Pons (tissue), 1 donor: Measurements from ENCODE around the gene CPNE1.

ENCODE experiments used
- DNase-seq: peaks from one replicate; pipeline ENCODE4 v3.0.0-alpha.2; 2016; ENCODE audit warnings: low spot score

The CPNE1 gene

DNA sequence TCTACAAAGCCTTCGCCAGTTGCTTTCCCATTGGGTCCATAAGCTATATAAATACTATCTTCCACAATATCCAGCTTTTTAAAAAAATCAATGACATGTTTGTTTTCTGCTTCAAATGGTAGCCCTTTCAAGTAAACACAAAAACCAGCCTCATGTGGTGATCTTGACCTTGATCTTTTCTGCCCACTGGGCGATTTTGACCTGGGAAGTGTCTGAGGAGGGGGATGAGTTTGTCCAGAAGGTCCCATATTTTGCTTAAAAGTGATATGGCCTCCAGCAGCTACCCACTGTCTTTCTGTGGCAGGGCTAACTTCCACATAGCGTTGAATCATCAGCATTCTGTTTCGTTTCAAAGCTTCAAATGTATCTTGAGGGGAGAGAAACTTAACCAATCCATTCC lies 10.8 kb downstream of the CPNE1 start:
- DNase-seq = no peak

DNA sequence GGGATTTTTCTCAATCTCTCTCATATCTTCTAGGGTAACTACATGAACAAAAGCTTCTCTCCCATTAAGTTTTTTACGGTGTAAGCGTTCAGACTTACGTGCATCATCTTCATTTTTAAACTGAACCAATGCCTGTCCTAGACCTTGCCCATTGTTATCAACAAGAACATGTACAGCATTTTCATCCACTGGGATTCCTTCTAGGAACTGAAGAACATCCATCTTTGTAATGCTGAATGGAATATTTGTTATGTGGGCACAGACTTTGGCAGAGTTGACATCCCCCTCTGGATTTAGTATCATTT lies 11.3 kb downstream of the CPNE1 start:
- DNase-seq = no peak

- DNase-seq = no peak
These were observed 11.9 kb downstream of the CPNE1 start for GRCh38 chr20:35652641-35653429.

- DNase-seq = no peak
These were observed 12.7 kb downstream of the CPNE1 start for GRCh38 chr20:35651958-35652357.

DNA sequence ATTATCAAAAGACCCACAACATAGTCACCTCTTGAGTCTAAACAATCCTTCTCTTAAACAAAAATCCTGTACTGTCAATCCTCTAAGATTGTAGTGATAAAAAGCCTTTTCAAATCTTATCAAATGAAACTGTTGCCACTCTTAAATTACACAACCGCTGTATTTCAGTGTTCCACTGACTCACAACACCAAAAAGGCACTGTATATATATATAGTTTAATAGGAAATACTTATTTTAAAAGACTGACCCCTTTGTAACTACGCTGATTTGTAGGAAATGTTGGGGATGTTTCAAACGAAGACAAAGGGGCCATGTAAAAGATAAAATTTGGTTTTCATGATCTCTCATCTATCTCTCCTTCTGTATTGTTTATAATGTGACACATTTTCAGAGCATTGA lies 14.1 kb downstream of the CPNE1 start:
- DNase-seq = no peak

DNA sequence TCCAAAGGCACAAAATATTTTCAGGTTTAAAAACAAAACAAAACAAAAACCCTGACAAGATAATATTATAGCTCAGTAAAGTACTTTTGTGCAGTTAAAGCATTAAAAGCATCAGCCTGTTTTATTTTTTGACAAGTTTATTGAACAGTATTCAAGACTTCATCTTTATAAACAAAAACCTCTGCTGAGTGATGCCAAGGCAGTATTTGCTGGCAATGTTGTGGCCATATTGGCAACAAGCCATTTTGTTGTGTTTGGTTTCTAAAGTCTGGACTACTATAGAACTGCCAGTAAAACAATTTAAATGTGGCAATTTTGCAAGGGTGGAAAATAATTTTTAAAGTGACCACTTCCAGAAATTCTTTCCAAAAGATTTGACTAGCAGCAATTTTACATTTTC lies 15.9 kb downstream of the CPNE1 start:
- DNase-seq = peak; percentile 15

DNA sequence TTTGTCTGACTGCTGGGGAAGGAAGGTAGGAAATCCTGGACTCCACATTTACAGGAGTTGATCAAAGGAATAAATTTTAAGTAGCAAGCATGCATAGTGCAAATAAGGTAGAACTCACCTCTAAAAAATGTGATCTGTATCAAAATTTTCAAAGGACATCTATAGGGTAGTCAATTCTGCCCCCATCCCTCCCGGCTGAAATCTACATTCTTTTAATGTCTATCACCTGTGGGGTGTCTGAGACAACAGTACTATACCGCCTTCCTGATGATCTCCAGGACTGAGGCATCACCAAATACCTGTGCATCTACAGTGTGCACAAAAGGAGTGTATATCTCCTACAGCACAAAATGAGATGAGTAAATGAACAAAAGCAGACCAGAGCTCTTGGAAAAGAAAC lies 19.9 kb downstream of the CPNE1 start:
- no peak for DNase-seq

GRCh38 chr20:35643045-35643444 lies 21.7 kb downstream of the CPNE1 start:
- DNase-seq = no peak

DNA sequence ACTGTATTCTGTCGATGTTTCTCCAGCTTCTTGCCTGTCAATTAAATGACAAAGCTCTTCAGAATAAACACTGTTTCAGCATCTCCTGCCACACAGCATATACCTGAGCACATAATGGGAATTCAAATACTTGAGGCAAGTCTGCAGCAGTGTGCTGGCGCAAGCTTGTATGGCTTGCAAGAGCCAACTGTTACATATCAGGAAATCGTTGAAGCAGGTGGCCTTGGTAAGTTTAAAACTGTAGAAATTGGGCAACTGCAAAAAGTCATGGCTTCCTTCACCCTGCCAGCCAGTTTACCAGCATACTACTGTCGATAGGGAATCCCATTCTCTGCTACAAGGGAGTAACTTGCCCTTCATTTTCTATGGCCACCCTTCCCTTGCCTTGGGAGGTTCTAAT lies 23.0 kb downstream of the CPNE1 start:
- no peak for DNase-seq

DNA sequence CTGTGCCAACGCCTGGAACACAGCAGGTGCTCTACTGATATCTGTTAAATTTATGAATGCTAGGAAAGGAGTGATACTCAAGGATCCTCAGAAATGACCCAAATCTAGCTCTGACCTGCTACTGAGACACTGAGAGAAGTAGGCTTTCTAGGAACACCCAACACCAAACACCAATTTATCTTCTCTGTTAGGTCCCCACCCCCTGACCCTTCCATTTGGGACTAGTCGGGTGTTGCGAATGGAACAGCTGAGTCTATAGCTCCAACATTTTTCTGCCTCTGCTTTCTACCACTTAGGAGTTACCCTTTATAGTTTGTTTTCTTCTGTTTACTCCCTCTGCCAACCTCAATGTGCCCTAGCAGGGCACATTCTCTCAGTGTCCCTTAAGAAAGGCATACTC lies 24.0 kb downstream of the CPNE1 start:
- DNase-seq = no peak

GRCh38 chr20:35638751-35639150 lies 25.9 kb downstream of the CPNE1 start:
- DNase-seq = no peak

DNA sequence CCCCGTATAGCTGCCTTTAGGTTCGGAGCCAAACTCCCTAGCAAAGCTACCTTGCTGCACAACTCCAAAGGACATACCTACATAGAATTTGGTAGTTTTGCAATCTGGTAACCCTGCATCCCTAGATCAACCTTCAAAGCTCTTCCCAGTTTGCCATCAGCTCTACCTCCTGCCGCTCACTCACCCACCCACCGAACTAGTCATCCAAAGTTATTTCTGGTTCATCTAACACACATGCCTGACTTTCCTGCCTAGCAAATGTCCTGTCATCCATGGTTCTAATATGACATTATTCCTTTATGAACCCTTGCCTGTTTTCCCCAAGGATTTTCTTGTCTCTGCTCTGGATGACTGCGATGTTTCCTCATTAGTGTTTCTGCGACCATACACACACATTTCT lies 27.4 kb downstream of the CPNE1 start:
- DNase-seq = no peak

GRCh38 chr20:35636095-35636494 lies 28.6 kb downstream of the CPNE1 start:
- DNase-seq = no peak

- DNase-seq = no peak
These were observed 29.0 kb downstream of the CPNE1 start for GRCh38 chr20:35635652-35636051.

DNA sequence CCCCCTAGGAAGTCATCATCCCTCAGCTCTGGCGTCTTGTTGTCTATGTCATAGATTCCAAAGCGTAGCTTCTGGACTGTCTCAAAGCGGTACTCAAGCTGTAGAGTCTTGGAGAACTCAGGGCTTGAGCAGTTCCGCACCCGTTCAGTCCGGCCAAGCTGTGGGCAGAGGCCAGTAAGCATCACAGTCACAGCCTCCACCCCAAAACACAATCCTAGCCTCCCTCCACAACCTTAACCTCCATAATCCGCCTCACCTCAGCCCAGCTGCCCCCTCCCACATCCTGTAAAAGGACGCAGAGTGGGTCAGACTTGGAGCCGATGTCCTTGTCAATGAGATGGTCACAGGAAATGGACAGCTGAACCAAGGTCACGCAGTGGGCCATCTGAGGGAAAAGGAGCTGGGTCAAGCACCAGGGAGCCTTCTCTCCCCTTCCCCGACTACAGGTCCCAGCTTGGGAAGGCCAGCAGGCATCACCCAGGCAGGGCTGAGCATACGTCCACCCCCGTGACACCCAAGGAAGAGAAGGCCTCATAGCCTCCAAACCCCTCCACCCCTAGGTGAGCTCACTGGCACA lies 32.1 kb downstream of the CPNE1 start:
- no peak for DNase-seq

- no peak for DNase-seq
These were observed 34.1 kb downstream of the CPNE1 start for GRCh38 chr20:35630636-35631035.

DNA sequence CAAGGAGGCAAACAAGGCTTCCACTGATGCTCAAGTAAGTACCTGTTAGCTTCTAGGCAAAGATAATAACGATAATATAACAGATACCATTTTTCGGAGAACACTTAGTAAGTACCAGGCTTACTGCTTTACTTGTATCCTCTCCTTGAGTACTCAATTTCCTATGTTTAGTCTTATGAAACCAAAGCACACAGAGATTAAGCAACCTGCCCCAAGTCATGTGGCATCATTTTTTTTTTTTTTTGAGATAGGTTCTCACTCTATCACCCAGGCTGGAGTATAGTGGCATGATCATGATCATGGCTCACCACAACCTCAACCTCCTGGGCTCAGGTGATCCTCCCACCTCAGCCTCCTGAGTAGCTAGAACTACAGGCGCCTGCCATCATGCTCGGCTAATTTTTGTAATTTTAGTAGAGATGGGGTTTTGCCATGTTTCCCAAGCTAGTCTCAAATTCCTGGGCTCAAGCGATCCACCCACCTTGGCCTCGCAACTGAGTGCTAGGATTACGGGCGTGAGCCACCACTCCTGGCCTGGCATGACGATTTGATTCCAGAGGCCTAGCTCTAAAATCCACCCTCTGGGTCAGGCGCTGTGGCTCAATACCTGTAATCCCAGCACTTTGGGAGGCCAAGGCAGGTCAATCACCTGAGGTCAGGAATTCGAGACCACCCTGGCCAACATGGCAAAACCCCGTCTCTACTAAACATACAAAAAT lies 35.1 kb downstream of the CPNE1 start:
- DNase-seq = no peak

- DNase-seq = no peak
These were observed 37.6 kb downstream of the CPNE1 start for GRCh38 chr20:35627121-35627520.

- DNase-seq = no peak
These were observed 38.2 kb downstream of the CPNE1 start for GRCh38 chr20:35626386-35627001.

- no peak for DNase-seq
These were observed 38.9 kb downstream of the CPNE1 start for GRCh38 chr20:35625584-35626385.

DNA sequence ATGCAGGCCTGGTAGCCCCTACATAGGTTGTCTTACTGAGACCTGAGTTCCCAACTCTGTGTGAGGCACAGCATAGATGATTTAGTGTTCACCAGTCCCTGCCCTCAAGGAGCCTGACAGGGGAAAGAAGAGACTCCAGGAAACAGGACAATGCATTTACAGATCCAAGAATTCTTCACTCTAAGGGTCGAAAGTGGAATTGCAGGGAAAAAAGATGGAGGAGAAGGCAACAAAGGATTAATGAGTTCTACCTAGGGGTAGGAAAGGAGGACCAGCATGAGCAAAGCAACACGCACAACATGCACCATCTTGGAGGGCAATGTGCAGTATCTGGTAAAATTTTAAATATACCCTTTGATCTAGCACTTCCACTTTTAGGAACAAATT lies 43.1 kb downstream of the CPNE1 start:
- no peak for DNase-seq

- no peak for DNase-seq
These were observed 43.7 kb downstream of the CPNE1 start for GRCh38 chr20:35620818-35621559.
